Activated CD8-positive, alpha-beta memory T cell treated with anti-CD3 and anti-CD28 coated beads, Interleukin-2, amount 50 U/mL, for 4 hours (primary cell): ENCODE data around the gene RASGRP1.

Experiments used
- DNase-seq: peaks from one replicate; pipeline ENCODE4 v3.0.0-alpha.2; 2020

RASGRP1 gene

DNA sequence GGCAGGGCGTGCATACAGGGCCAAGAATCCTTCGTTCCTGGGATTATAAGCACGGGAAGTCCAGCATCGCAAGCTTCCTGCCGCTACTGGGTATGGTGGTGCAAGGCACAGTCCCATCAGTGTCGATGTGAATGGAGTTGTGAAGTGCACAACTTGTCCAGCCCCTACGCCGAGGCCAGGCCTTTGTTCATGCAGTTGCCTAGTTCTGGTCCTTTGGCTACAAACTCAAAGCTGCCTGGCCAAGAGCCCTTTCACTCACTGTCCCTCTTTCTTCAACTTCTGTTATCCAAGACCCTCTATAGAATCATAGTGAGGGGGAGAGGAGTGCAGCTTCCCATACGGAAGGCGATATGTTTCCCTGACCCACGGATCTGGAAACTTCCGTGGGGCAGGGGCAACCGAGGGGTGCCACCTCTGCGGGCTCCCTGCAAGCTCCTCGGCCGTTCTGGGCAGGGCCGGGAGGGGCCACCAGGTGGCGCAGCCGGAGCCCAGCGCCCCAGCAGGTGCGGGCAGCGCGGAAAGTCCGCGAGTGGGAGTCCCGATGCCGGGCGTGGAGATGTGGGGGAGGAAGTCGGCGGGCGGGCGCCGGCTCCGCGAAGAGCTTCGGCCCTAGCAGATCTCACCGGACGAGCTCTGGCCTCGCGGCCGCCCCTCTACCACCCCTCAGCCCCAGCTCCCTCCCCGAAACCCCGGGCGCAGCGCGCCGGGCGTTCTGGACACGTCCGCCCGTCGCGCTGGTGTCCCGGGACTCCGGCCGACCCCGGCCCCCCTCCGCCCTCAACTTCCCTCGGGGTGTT lies 693 bp downstream of the RASGRP1 start:
- peak; percentile 91 for DNase-seq

DNA sequence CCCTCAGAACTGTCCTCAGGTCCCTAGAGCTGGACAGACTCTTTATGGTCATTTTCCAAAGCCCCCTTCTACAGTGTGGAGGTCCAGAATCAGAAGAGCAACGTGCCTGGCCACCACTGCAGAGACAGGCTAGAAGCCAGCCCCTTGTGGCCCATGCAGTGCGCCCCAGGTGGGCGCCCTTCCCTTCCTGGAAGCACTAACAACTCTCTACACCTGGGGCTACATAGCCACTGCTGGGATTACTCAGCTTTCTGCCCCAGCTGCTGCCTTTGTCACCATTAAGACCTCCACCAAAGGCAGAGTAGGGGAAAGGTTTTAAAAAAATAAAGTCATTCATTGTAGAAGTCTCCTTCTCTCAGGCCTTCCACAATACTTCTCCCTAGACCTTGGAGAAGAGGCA lies 2.3 kb downstream of the RASGRP1 start:
- peak; percentile 30 for DNase-seq

DNA sequence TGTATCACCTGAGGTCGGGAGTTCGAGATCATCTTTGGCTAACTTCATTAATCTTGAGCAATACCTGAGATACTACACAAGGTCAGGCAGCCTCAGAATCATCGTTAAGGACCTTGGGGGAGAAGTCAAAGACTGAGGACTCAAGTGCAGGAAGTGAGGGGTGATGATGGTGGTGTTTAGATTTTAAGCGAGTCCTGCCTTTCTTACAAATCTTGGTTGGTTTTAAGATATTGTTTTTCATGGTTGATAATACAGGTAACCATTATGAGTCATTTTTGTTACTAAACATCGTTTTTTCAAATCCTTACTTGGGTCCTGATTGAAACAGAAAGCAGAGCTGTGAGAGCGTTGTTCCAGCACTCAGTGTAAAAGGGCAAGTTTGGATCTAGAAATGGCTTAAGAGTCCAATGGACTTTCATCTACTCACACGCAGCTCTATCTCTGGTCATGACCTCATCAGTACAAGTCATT lies 4.1 kb downstream of the RASGRP1 start:
- no peak for DNase-seq

DNA sequence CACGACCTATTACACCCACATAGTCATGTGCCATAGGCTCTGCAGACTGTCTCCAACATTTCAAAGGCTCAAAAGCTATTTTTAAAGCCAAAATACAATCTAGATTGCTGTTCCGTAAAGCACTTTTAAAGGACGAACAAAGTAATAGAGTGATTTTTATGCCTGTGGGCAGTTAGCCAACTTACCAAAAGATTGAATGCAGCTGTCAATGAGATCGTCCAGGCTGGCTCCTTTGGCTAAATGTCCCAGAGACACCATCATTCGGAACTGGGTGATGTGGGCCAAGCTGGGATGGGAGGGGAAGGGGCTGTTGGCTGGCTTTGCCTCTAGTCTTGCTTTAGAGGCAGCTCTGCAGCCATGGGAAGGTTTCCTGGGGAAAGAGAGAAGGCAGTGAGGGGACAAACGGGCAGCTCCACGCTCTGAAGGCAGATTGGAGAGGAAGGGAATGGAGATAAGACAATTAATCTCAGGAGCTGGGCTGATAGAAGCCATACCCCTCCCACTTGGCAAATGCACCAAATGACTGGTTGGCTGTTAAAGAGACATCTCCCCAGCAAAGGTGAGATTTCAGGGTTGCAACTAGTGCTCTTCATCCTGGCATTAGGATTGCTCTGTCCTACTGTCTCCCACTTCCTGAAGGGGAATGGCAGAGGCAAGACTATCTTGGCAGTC lies 4.8 kb downstream of the RASGRP1 start:
- DNase-seq, result no peak

DNA sequence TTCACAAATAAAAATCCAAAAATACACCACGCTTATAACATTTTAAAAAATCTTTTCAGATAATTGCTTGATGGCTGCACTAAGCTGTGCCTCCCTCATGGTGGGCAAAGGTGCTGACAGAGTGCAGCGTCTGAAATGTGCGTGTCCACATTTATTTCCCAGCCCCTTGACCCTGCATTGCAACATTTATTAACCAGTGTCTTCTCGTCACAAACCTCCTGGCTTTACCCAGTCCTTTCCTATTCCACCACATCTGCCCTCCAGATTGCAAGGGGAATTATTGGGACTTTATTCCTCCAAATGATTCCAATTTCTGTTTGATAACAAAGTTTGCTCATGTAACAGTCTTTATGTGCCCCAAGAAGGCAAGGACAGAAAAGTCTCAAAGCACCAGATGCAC lies 5.5 kb downstream of the RASGRP1 start:
- no peak for DNase-seq

DNA sequence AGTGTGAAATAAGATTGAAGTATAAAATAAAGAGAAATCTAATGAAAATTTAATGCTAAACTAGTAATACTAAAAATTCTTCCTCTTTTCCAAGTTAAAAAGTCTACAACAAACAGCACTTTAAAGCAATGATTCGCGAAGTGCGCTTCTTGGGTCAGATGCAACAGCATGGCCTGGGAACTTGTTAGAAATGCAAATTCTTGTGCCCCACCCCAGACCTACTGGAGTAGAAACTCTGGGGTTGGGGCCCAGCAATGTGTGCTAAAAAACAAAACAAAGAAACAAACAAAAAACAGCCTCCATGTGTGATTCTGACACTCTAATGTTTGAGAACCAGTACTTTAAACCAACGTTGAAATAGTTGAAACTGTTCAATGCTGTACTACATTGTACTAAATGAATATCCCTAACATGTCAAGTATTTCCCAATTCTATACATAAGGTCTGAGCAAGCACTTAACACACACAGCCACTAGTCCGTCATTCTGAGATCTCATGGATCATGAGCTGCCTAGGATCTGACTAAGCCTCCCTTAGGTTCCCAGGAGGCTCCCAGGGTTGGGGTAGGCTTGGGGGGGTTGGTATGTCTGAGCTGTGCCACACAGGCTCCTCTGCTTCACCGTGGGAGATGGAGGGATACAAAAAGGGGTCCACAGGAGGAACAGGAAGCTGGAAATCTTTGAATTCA lies 6.1 kb downstream of the RASGRP1 start:
- no peak for DNase-seq

DNA sequence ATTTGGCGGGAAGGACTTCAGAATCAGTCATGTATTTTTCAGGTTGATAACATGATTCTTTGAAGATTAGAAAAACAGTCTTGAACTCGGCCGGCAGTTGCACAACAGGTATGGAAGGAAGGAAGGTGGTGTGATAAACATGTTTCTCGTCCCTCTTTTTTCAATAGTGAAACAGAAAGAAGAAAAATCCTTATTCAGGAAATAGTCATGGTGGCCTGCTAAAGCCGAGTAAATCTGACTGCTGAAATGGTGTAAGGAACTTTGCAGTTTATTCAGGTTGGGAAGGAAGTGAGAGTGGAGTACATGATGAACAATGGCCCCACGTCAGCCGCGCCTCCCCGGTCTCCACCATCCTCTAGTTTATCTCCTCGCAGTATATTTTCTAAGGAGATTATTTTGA lies 6.7 kb downstream of the RASGRP1 start:
- no peak for DNase-seq

DNA sequence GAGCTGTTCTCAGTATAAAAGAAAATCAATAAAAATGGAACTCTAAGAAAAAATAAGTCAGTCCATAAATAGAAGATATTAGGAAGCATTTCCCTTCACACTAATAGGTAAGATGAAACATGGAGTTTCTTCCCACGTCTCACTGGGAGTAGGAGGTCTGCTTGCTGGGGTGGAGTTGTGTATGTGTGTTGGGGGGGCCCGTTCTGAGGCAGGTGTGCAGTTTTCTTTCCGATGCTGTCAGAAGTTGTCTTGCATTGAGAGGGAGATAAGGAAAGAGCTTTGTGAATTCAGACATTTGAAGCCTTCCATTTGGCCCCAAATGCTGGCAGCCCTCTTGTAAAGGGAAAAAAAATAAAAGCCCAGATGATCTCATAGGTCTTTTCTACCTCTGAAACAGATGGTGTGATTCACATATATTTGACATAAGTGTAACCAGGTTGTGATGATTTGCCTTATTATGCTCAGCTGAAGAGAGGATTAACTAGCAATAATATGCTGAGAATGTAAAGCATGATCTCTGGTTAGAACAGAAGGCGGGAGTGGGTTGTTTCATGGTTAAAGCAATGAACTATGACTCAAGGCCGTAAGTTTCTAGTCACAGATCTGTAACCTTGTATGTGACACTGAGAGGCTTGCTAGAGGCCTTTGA lies 8.8 kb downstream of the RASGRP1 start:
- DNase-seq, result no peak

DNA sequence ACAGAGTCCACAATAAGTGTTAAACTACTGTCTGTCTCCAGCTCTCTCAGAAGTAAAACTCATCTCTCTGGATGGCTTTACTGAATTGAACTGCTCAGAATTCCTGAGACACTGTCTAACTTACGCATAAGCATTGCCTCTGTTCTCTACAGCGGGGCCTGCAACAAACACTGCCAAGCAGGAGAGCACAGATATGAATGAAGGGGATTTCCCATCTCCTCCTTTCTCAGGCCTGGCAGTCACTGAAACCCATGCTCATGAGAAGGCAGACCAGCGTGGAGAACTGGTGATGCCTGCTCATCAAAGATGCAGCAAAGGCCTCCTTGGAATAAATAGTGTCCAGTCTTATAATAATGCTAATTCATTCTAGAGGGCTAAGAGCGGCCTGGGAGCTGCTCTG lies 10.3 kb downstream of the RASGRP1 start:
- DNase-seq, result peak; percentile 35

DNA sequence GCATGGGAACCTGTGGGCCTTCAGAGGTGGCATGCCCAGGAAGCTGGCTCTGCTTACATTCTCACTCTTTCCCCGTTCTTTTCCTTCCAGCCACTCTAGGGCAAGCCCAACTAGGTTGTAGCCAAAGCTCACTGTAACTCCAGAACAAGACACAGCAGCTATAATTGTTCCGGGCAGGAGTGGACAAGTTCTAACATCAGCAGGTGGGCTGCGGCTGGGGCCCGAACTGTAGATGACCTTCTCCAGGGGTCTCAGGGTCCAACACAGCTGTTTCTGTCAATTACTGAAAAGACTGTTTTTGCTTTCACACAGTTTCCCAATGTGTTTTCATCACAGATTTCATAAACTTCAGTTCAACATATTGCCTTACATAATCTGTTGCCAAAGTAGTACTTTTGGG lies 11.5 kb downstream of the RASGRP1 start:
- DNase-seq, result no peak

DNA sequence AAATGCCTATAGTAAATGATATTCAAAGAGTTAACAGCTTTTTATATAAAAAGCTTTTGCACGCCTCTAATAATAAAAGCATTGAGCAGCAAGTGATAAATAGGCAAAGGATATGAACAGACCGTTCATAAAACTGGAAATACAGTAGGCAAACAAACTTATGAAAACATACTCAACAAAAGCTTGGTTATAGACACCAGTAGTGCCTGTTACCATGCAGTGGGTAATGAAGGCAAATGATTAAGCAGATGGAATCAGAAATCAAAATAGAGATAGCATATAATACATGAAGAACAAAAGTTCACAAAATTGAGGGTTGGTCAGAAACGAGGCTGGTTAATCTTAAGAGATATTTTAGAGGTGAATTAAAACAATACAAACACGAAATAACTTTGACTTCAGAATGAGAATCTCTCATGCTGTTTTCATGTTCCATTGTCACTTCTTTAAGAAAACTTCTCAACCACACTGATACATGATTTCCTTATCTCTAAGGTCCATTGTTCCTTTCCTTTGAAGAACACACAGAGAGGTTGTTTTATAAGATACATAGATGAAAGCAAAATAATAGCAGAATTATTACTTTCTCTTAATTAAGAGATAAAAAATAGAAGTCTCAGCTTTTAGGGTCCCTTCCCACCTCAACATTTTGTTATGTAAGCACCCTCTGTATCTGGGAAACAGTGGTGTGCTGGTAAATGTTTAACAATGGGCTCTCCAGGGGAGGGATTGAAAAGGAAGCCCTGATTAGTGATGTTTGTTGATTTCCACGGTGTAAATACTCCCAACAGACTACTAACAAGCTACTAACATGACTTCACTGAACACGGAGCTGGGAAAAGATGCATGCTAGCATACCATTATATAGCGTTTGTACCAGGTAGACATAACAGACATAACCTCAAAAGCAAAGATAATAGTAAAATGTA lies 12.6 kb downstream of the RASGRP1 start:
- DNase-seq, result no peak

DNA sequence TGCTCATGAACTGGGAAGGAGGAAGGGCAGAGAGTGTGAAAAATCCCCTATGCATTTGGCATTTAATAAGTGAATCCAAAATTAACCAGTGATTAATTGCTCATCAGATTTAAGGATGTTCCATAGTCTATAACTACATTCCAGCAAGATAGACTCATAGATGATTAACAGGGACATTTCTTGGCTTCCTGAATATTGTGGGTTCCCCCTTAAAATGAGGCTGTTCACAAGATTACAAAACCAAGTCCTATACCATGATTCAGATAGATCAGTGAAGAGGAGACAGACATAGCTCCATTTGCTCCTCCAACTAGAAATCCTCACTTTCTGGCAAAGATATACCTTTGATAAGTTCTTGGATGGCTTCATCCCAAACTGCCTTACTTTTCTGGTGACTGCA lies 15.4 kb downstream of the RASGRP1 start:
- no peak for DNase-seq

DNA sequence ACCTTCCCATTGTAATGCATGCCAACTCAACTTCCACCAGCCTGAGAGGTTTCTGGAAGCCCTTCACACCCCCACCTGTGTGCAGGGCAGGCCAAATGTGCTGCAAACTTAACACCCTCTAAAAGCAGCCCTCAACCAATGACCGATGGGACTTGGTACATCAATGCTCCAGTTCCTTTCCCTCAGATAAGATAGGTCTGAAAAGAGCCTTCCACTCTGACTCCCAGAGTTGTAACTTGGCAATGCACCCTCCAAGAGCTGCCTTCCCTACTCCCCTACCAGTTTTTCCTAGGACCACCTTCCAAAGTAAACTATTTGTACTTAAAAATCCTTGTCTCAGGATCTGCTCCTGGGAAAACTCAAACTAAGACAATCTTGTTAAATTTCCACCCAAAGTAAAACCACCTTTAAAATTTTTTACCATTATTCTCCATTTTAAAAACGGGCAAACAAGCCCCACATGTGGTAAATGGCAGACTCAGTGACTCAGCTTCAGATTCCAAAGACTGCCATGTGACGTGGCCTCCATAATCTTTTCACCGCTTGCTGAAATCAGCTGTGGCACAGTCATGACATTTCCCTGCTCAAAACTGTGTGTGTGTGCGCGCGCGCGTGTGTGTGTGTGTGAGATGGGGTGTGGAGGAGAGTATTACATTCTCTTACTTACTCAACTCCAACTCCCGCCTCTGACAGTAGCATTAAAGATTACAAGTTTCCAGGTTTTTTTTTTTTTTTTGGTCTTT lies 17.2 kb downstream of the RASGRP1 start:
- DNase-seq, result peak; percentile 44

DNA sequence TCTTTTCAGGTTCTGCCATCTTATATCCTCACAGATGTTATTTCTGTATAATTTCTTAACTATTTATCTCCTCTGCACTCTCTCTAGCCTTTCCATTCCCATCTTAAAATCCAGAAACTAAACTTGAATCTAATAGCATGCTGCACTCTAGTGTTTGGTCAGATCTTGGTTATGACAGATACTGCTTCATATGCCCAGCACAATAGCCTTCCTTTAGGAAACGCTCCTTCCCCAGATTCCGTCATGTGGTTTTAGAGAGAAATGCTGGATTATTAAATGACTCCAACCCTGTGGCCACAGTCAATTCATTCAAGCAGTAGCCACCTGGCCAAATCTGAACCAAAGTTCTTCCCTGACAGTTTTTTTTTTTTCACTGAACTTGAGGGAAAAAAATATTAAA lies 19.4 kb downstream of the RASGRP1 start:
- DNase-seq, result no peak

DNA sequence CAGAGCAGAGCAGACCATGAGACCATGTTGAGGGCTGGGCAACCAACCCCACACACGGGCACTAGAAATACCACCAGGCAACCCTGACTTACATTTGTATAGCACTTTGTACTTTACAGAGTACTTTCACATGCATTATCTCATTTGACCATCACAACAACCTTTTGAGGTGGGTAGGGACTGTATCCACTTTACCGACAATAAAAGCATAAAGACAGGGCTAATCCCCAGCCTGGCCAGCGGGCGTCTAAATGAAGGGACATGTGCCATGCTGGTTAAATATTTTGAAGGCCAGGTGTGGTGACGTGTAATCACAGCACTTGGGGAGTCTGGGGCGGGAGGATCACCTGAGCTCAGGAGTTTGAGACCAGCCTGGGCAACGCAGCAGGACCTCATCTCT lies 23.6 kb downstream of the RASGRP1 start:
- DNase-seq, result no peak

DNA sequence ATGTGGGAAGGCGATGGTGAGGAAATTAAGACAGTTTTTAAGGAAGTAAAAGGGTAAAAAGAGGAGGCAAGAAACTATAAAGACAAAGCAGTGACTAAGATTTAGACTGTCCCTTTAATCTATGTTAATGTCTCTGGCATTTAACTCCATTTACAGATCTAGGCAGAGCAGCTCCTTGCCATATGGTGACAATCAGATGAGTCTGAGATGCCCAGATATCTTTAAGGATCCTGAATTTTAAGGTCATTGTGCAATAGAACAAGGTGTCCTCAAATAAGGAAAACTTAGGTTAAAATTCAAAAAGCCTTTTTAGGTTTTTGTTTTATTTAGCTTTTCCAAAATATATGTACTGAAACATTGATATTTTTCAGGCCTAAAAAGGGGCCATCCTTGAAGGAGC lies 24.1 kb downstream of the RASGRP1 start:
- no peak for DNase-seq

DNA sequence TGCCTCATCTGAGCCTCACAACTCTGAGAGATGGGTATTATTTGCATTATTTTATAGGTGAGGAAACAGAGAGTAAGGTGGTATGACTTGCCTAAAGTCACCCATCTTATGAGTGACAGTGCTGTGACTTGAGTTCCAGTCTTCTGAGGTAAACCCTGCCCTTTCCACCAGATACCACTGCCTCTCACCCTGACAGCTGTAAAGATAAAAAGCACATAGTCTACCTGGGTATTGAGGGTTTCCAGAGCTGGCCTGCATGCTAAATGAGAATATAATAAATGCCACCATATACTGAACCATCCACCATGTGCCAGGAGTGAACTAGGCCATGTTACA lies 25.6 kb downstream of the RASGRP1 start:
- DNase-seq, result no peak

DNA sequence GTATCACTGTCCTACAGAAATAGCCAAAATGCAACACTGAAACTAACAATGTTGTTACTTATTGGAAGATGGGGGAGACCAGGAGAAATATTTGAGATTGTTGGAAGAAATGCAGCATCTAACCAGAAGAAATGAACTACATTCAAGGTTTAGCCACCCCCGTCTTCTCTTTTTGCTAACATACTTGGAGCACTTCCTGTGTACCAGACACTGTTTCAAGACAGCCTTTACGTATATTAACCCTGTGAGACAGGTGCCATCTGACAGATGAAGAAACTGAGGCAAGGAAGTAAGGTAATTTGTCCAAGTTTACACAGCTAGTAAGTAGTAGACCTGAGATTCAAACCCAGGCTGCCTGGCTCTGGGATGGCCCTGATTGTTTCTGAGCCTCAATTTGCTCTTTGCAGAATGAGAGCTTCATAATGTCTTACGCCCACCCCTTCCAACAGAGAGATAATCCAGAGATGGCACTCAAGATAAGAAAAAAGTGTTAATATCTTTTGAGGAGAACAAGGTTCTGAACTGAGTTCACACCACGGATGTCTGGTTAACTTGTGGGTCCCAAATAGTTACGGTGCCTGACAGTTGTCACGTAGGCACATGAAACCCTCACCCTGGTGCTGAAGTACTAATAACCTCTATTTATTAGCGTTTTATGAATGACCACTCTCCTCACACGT lies 26.1 kb downstream of the RASGRP1 start:
- DNase-seq, result no peak

DNA sequence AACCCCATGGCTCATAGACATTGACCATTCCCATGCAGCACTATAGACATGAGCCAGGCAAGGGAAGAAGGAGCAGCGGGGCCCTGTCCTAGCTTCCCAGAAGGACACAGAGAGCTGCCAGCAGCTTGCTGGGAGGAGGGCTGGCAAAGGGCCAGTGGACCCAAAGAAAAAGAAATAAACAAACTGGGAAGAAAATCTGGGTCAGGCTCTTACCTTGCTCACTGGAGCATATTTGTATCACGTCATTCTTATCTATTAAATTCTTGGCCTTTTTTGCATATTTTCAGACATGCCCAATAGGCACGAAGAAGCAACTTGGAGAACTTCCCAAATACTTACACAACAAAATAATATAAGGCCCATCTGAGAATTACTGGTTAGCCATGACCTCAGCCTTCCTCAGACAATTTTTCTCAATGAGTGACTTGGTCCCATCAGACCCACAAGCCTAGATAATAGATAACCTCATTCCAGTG lies 28.4 kb downstream of the RASGRP1 start:
- no peak for DNase-seq

DNA sequence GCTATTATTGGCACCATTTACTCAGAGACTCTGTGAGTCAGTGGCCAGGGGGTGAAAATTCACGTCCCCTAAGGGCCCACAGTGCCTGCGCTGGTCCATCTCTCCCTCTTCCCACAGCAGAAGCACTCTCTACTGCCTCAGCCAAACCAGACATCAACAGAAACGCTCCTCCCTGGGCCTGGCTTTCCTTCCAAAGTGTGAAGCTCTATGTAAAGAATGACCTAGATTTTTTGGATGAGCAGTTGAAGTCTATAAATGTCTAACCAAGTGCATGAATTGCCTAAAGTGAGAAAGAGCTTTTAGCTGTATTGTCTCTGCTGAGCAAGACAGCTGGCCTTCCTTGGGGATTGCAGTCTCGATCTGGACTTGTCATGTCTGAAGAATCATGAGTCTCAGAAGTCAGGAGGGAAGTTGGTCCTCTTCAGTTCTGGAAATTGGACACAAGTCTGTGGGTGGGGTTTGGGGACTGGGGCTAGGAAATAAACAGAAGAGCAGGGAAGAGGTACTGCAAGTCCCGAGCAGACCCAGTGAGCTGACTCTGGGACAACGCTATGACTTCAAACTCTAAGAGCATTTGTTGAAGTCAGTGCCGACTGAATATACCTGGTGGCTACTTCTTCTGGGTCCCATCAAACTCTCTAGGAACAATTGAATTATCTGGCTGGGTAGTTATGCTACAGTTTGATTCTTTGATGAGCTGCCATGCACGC lies 29.0 kb downstream of the RASGRP1 start:
- no peak for DNase-seq
